ENCODE results near the gene ZBTB20. TPM values are rescaled to one million over a fixed set of nuclear protein-coding genes. Genes with fewer than 3 reads are reported as not detected.

Gene ZBTB20
- total and polyA plus RNA-seq, 2 donors (not counting 1 experiment from before 2014, with no cell fraction given), result 4.0 to 123 TPM

DNA sequence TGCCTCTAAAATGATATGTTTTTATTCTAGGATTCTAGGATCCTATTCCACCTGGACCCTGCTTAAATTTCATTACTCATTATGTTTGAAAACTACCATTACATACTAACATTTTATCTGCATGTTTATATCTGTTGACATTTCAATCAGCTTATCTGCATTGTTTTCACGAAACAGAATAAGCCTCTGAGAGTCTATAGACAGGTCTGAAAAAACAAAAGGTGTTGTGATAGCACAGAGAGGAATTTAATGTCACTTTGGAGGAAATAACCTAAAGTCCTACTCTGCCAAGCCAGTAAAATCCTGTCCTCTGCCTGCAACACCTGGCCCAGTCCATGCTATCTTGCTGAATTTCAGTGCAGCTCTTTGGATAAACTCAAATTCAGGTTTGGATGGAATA lies 315.2 kb downstream of the ZBTB20 start:
- Histone ChIP-seq H3K9ac (ENCODE audit: low read length) (no peak overlapping the region), H4K20me1 (ENCODE audit: control insufficient read depth, insufficient read depth, low read length, poor library complexity, severe bottlenecking) (no peaks in the 10 kb centered on the region), H3K27me3 (replicated peaks in 1 of 4; ENCODE audit: control extremely low read depth in 1 of 4, control insufficient read depth in 3 of 4, insufficient read depth in 4 of 4, low read length in 3 of 4) (no peaks in the 10 kb centered on the region), H3K79me2 (ENCODE audit: control insufficient read depth, insufficient read depth, low read length) (no peaks in the 10 kb centered on the region), H3K27ac (ENCODE audit: low read length in 2 of 2) (no peak overlapping the region), H3K4me3 (ENCODE audit: control extremely low read depth in 1 of 5, extremely low read depth in 1 of 5, insufficient read depth in 1 of 5, low read depth in 2 of 5, low read length in 4 of 5) (no peak overlapping the region), H3K4me1 (ENCODE audit: control insufficient read depth in 2 of 2, insufficient read depth in 2 of 2, low read length in 2 of 2) (no peaks in the 10 kb centered on the region), H2AFZ (ENCODE audit: insufficient read depth, low read depth, low read length, poor library complexity, severe bottlenecking) (no peak overlapping the region), H3K4me2 (replicated peaks; ENCODE audit: low read depth, low read length, poor library complexity, severe bottlenecking) (no peak overlapping the region), H3K36me3 (replicated peaks in 1 of 2; ENCODE audit: control extremely low read depth in 1 of 2, control insufficient read depth in 1 of 2, extremely low read depth in 1 of 2, insufficient read depth in 2 of 2, low read length in 1 of 2) (no peaks in the 10 kb centered on the region), H3K9me3 (ENCODE audit: control extremely low read depth in 1 of 3, control insufficient read depth in 2 of 3, insufficient read depth in 1 of 3, low read length in 2 of 3) (no peaks in the 10 kb centered on the region)
- Mint-ChIP-seq H3K9me3 (ENCODE audit: insufficient read depth) (no peaks in the 10 kb centered on the region), H3K4me3 (no peak overlapping the region), H3K27ac (no peak overlapping the region), H3K27me3 (no peaks in the 10 kb centered on the region), H3K4me1 (no peaks in the 10 kb centered on the region)
- ChIA-PET POLR2A (no interaction called here), CTCF (no interaction called here)
- DNase-seq (no peak), ATAC-seq (ENCODE audit: low read depth) (no peak)
- WGBS (ENCODE audit: insufficient coverage), result no CpG with 5 or more reads among the region's 1 CpG
- no peak for TF ChIP-seq EZH2 (IDR thresholded peaks at IDR 0.05; ENCODE audit: borderline replicate concordance, insufficient read depth, low read depth, low read length, poor library complexity, severe bottlenecking)
- TF ChIP-seq, protein P1, sequence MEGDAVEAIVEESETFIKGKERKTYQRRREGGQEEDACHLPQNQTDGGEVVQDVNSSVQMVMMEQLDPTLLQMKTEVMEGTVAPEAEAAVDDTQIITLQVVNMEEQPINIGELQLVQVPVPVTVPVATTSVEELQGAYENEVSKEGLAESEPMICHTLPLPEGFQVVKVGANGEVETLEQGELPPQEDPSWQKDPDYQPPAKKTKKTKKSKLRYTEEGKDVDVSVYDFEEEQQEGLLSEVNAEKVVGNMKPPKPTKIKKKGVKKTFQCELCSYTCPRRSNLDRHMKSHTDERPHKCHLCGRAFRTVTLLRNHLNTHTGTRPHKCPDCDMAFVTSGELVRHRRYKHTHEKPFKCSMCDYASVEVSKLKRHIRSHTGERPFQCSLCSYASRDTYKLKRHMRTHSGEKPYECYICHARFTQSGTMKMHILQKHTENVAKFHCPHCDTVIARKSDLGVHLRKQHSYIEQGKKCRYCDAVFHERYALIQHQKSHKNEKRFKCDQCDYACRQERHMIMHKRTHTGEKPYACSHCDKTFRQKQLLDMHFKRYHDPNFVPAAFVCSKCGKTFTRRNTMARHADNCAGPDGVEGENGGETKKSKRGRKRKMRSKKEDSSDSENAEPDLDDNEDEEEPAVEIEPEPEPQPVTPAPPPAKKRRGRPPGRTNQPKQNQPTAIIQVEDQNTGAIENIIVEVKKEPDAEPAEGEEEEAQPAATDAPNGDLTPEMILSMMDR (IDR thresholded peaks at IDR 0.05), result no peak
- intact Hi-C loops (cut with micrococcal nuclease), result no loop called here

DNA sequence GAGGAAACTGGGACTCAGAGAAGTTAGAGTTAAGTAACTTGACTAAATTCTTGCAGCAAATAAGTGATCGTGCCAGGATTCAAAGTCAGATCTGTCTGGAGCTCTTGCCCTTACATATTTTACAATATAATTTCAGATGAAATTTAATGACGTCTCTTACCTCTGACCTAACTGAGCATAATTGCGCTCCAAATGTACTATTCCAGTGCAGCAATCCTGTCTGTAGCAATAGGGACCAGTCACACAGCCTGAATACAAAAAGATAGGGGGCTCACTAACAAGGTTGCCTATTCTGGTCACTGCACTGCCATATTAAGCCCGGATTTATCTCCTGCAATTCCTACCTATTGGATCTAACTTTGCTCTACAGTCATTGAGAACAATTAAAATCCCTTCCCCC lies 316.4 kb downstream of the ZBTB20 start:
- POLR2A ChIA-PET, result no interaction called here
- H3K4me1 Mint-ChIP-seq, result no peaks in the 10 kb centered on the region
- no peak overlapping the region for H3K4me2 ChIP-seq (replicated peaks; ENCODE audit: low read depth, low read length, poor library complexity, severe bottlenecking)
- H3K9me3 ChIP-seq (ENCODE audit: control extremely low read depth in 1 of 3, control insufficient read depth in 2 of 3, insufficient read depth in 1 of 3, low read length in 2 of 3), result no peaks in the 10 kb centered on the region
- no peak overlapping the region for H3K4me3 Mint-ChIP-seq
- no peaks in the 10 kb centered on the region for H3K79me2 ChIP-seq (ENCODE audit: control insufficient read depth, insufficient read depth, low read length)
- H3K36me3 ChIP-seq (replicated peaks in 1 of 2; ENCODE audit: control extremely low read depth in 1 of 2, control insufficient read depth in 1 of 2, extremely low read depth in 1 of 2, insufficient read depth in 2 of 2, low read length in 1 of 2), result no peaks in the 10 kb centered on the region
- no peak overlapping the region for H3K4me3 ChIP-seq (ENCODE audit: control extremely low read depth in 1 of 5, extremely low read depth in 1 of 5, insufficient read depth in 1 of 5, low read depth in 2 of 5, low read length in 4 of 5)
- CTCF ChIA-PET, result no interaction called here
- H3K27ac Mint-ChIP-seq, result no peak overlapping the region
- no peaks in the 10 kb centered on the region for H4K20me1 ChIP-seq (ENCODE audit: control insufficient read depth, insufficient read depth, low read length, poor library complexity, severe bottlenecking)
- ATAC-seq (ENCODE audit: low read depth), result no peak
- H3K9me3 Mint-ChIP-seq (ENCODE audit: insufficient read depth), result no peaks in the 10 kb centered on the region
- no peak overlapping the region for H3K9ac ChIP-seq (ENCODE audit: low read length)
- WGBS (ENCODE audit: insufficient coverage), result 100% methylated on average over 3 of the region's 4 CpGs
- H3K4me1 ChIP-seq (ENCODE audit: control insufficient read depth in 2 of 2, insufficient read depth in 2 of 2, low read length in 2 of 2), result no peaks in the 10 kb centered on the region
- TF ChIP-seq, protein P1 (IDR thresholded peaks at IDR 0.05), result no peak
- no peak for TF ChIP-seq EZH2 (IDR thresholded peaks at IDR 0.05; ENCODE audit: borderline replicate concordance, insufficient read depth, low read depth, low read length, poor library complexity, severe bottlenecking)
- no peaks in the 10 kb centered on the region for H3K27me3 ChIP-seq (replicated peaks in 1 of 4; ENCODE audit: control extremely low read depth in 1 of 4, control insufficient read depth in 3 of 4, insufficient read depth in 4 of 4, low read length in 3 of 4)
- H3K27ac ChIP-seq (ENCODE audit: low read length in 2 of 2), result no peak overlapping the region
- H3K27me3 Mint-ChIP-seq, result no peaks in the 10 kb centered on the region
- DNase-seq, result no peak
- intact Hi-C loops (cut with micrococcal nuclease), result no loop called here
- H2AFZ ChIP-seq (ENCODE audit: insufficient read depth, low read depth, low read length, poor library complexity, severe bottlenecking), result no peak overlapping the region

Data from B cell (primary cell).